GM15510 (cell line): ENCODE measurements around the gene MTARC2.

Experiments used
- POLR2A ChIP-seq: IDR thresholded peaks from 3 replicates; pipeline ENCODE4 v1.6.1; 2011; ENCODE audit warnings: borderline replicate concordance; ENCODE audit not compliant: insufficient read length; ENCODE audit errors: extremely low read depth

MTARC2 gene

GRCh38 chr1:220800262-220800661 is 52.1 kb downstream of the MTARC2 start:
- no peak for TF ChIP-seq POLR2A

DNA sequence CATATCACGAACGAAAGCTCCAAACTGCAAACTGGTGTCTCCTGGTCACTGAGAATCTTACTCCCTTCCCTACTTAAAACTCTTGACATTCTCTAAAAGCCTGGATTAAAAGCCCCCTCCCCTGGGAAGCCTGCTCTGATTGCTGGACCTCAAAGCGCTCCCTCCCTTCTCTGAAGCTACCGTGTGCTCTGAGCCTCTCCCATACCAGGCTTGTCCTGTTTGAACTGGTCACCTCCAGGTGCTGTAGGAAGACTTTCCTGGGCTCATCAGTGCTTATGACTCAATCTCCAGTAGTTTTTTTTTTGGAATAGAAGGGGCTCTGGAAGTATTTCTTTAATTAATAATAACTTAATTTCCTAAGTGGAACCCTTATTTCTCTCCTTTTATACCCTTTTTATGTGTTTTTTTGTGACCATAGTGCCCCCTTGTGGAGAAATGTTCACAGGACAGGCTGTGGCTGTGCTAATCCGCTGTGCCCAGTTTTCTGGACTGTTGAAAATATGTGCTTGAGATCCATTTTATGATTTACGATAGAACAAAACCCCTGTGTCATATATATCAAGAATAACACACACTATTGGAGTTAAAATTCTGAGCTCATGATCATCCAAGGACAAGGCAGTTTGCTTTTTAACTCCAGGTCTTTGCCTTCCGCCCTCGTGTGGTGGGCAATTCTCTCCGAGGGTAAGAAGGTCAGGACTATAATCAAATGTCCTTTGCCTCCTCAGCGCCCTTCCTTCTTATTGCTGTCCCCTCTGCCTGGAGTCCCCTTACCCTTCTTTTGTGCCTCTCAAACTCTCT is 55.5 kb downstream of the MTARC2 start:
- no peak for TF ChIP-seq POLR2A

GRCh38 chr1:220804202-220804586 is 56.1 kb downstream of the MTARC2 start:
- no peak for TF ChIP-seq POLR2A

- no peak for TF ChIP-seq POLR2A
Measured at GRCh38 chr1:220806408-220806807, 58.3 kb downstream of the MTARC2 start.

DNA sequence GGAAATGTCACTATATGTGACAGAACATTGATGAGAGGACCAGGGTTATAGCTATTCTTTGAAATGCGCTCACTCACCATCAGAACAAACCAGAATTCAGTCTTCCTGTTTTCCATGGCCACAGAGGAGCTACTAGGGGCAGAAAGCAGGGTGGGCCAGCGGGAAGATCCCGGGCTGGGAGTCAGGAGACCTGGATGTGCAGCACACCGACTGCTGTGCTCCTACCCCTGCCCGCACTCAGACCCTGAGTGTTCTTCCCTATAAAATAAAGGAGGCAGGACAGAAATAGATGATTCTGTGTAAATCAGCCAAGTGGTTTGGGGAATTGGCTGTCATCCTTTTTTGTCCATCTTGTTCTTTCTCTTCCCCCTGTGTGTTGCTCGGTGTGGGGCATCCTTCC is 59.6 kb downstream of the MTARC2 start:
- TF ChIP-seq POLR2A: no peak

- no peak for TF ChIP-seq POLR2A
Measured at GRCh38 chr1:220808345-220809186, 60.4 kb downstream of the MTARC2 start.

- TF ChIP-seq POLR2A: no peak
Measured at GRCh38 chr1:220809187-220809550, 61.0 kb downstream of the MTARC2 start.

DNA sequence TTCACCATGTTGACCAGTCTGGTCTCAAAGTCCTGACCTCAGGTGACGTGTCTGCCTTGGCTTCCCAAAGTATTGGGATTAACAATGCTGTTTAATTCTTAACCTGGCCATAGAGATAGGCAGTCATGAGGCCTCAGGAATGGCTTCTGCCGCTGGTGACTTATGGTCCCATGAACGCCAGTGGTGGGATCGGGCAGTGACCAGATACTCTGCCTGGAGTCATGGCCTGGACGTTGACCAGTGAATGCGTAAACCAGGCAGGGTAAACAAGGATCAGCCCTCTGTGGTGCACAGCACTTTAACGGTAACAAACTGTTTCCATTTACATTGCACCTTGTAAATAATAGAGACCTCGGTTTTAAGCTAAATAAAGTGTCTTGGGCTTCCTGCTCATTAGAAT is 61.6 kb downstream of the MTARC2 start:
- TF ChIP-seq POLR2A: no peak

GRCh38 chr1:220810179-220810653 is 62.1 kb downstream of the MTARC2 start:
- TF ChIP-seq POLR2A: no peak

DNA sequence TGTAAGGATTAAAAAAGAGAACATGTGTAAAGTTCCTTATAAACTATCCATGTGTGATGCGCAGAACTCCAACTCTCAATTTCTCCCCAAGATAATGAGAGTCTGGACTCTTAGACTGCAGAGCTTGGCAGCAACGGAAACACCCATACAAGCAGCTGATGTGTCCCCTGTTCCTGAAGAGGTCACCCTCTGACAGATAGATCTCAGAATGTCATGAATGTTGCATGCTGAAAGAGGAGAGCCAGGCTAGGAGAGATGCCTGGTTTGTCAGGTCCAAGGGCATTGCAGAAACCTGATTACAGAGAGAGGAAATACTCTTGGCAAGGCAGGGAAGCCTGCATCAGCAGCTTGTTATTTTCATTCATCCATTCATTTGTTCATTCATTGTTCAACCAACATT is 62.8 kb downstream of the MTARC2 start:
- TF ChIP-seq POLR2A: no peak

DNA sequence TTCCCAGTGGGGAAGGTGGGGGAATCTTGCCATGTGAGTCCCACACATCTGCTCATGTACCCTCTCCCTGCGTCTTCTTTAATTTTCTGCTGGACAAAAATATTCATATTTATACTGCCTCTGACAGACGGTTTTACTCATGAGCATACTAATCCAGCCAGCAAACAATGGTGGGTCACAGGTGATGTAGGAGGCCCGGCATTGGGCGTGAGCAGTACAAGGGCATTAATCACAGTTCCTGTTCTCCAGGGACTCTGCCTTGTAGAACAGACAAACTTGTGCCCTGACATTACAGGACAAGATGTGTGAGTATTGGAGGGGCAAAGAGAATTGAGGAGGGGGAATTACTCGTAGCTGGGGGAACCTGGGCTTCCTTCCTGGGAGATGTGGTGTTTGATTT is 63.6 kb downstream of the MTARC2 start:
- no peak for TF ChIP-seq POLR2A

DNA sequence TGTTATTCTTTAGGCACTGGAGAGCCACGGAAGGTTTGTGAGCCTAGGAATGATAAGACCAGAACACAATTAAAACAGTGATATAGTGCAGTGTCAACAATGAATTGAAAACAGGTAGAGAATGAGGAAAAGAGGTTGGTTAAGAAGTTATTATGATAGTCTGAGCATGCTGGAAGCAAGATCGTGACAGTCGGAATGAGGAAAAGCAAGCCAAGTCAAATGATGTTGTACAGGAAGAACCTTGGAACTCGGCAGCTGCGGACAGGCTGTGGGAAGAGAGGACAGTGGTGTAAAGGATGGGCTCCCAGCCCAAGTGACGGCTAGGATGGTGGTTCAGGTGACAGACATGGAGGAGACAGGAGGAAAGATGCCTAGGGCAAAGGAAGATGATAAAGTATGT is 64.2 kb downstream of the MTARC2 start:
- no peak for TF ChIP-seq POLR2A

- no peak for TF ChIP-seq POLR2A
Measured at GRCh38 chr1:220813013-220813412, 64.9 kb downstream of the MTARC2 start.

- TF ChIP-seq POLR2A: no peak
Measured at GRCh38 chr1:220815409-220815808, 67.3 kb downstream of the MTARC2 start.

GRCh38 chr1:220817907-220818306 is 69.8 kb downstream of the MTARC2 start:
- TF ChIP-seq POLR2A: no peak
